Fibroblast of lung (primary cell): ENCODE data around the gene ST6GALNAC3. TPM values are rescaled to one million over a fixed set of nuclear protein-coding genes. Genes with fewer than 3 reads are reported as not detected.

Source experiments
- DNase-seq, 2 donors: peaks; one replicate each; pipeline versions ENCODE4 v3.0.0 to v3.0.0-alpha.2; 2010; ENCODE audit warnings: low read depth in 2 of 2
- H2AFZ ChIP-seq: 2 replicates; pipeline ENCODE4 v1.5.1; 2012; ENCODE audit warnings: low read length, control low read depth, inconsistent platforms
- H3K27ac ChIP-seq: 2 replicates; pipeline ENCODE4 v1.5.1; 2011; ENCODE audit warnings: low read length, control low read depth; ENCODE audit not compliant: insufficient read depth
- H3K27me3 ChIP-seq: 2 replicates; pipeline ENCODE4 v1.5.1; 2011; ENCODE audit warnings: mild to moderate bottlenecking, low read length; ENCODE audit not compliant: control insufficient read depth, insufficient read depth
- H3K36me3 ChIP-seq: 2 replicates; pipeline ENCODE4 v1.5.1; 2011; ENCODE audit warnings: low read length; ENCODE audit not compliant: control insufficient read depth, insufficient read depth
- H3K4me1 ChIP-seq: 2 replicates; pipeline ENCODE4 v1.5.1; 2011; ENCODE audit warnings: low read length; ENCODE audit not compliant: control insufficient read depth, insufficient read depth; ENCODE audit errors: extremely low read depth
- H3K4me2 ChIP-seq: 2 replicates; pipeline ENCODE4 v1.5.1; 2011; ENCODE audit warnings: low read length, control low read depth; ENCODE audit not compliant: insufficient read depth; ENCODE audit errors: extremely low read depth
- H3K4me3 ChIP-seq, 4 experiments: fragments of 200-600 bp in 1 of 4; sonication (generic) in 1 of 4; replicated peaks in 1 of 4; 2 replicates each; pipeline ENCODE4 v1.5.1; 2011 to 2016; ENCODE audit warnings: low read length in 4 of 4, low read depth in 3 of 4, mild to moderate bottlenecking in 3 of 4, control low read depth in 2 of 4, inconsistent platforms in 1 of 4, mixed read lengths in 1 of 4; ENCODE audit not compliant: insufficient read depth in 1 of 4; ENCODE audit errors: control extremely low read depth in 1 of 4
- H3K79me2 ChIP-seq: 2 replicates; pipeline ENCODE4 v1.5.1; 2012; ENCODE audit warnings: mild to moderate bottlenecking, low read length, inconsistent platforms; ENCODE audit not compliant: control insufficient read depth, insufficient read depth
- H3K9ac ChIP-seq: 2 replicates; pipeline ENCODE4 v1.5.1; 2011; ENCODE audit warnings: mild to moderate bottlenecking, low read length, control low read depth; ENCODE audit not compliant: insufficient read depth
- H3K9me3 ChIP-seq: 2 replicates; pipeline ENCODE4 v1.5.1; 2012; ENCODE audit warnings: low read depth, low read length; ENCODE audit not compliant: control insufficient read depth, insufficient read depth
- H4K20me1 ChIP-seq: 2 replicates; pipeline ENCODE4 v1.5.1; 2011; ENCODE audit warnings: low read length; ENCODE audit not compliant: control insufficient read depth, insufficient read depth; ENCODE audit errors: extremely low read depth
- EZH2 ChIP-seq: IDR thresholded peaks from 2 replicates; pipeline ENCODE4 v1.5.1; 2012; ENCODE audit warnings: low read length, control low read depth, mild to moderate bottlenecking; ENCODE audit errors: missing control alignments
- polyA plus RNA-seq, 2 donors: library from polyadenylated mRNA; depleted of rRNA in 1 of 2; stranded (reverse) in 1 of 2; unstranded in 1 of 2; fragments of >200 nt; gene quantifications; 2 replicates each; pipeline ENCODE4 v1.2.1, GENCODE V29; 2011 to 2012; ENCODE audit warnings: missing spikeins in 1 of 2
- total RNA-seq: library from RNA; depleted of rRNA; stranded (reverse); fragments of >200 nt; gene quantifications from 2 replicates; pipeline ENCODE4 v1.2.1, GENCODE V29; 2014
- TF ChIP-seq, protein P1 (sequence below), 2 donors: IDR thresholded peaks in 1 of 2; conservative IDR thresholded peaks in 1 of 2; 1 replicate in 1 of 2; 2 replicates in 1 of 2; pipeline ENCODE4 v1.5.1; 2011 to 2012; ENCODE audit warnings: low read length in 2 of 2, control low read depth in 1 of 2, inconsistent platforms in 1 of 2, low read depth in 1 of 2, mild to moderate bottlenecking in 1 of 2

ST6GALNAC3 gene
- total and polyA plus RNA-seq, 2 donors (not counting 1 experiment from before 2014, with no cell fraction given), result 0.34 to 0.66 TPM

DNA sequence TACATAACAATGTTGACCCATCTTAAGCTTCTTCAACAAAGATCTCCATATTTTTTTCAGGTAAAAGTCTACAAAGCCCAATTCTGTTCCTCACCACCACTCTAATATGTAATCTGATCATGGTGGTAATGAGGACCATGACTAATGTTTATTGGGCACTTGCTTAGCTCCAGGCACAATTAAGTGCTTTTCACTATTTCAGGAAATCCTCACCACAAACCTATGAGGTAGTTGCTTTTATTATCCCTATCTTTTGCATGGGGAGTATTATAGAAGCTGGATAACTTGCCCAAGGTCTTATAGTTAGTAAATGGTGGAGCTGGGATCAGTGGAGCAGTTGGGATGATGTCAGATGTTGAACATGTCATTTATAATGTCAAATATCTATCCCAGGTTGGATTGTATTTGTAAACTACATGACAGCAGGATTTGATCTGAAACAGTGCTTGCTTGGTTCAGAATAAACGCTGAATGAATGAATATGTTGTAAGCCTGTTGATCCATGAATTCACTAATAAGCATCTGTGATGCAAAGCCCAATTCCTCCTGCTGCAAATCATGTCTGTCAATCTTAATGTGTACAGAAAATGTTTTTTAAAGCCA is 509.4 kb downstream of the ST6GALNAC3 start:
- DNase-seq, result no peak
- H4K20me1 ChIP-seq, result no peaks in the 10 kb centered on the region
- TF ChIP-seq EZH2, result no peak
- TF ChIP-seq, protein P1, sequence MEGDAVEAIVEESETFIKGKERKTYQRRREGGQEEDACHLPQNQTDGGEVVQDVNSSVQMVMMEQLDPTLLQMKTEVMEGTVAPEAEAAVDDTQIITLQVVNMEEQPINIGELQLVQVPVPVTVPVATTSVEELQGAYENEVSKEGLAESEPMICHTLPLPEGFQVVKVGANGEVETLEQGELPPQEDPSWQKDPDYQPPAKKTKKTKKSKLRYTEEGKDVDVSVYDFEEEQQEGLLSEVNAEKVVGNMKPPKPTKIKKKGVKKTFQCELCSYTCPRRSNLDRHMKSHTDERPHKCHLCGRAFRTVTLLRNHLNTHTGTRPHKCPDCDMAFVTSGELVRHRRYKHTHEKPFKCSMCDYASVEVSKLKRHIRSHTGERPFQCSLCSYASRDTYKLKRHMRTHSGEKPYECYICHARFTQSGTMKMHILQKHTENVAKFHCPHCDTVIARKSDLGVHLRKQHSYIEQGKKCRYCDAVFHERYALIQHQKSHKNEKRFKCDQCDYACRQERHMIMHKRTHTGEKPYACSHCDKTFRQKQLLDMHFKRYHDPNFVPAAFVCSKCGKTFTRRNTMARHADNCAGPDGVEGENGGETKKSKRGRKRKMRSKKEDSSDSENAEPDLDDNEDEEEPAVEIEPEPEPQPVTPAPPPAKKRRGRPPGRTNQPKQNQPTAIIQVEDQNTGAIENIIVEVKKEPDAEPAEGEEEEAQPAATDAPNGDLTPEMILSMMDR (conservative IDR thresholded peaks at IDR 0.05 in 1 of 2, IDR thresholded peaks at IDR 0.05 in 1 of 2; ENCODE audit: low read depth in 1 of 2, low read length in 2 of 2), result no peak

DNA sequence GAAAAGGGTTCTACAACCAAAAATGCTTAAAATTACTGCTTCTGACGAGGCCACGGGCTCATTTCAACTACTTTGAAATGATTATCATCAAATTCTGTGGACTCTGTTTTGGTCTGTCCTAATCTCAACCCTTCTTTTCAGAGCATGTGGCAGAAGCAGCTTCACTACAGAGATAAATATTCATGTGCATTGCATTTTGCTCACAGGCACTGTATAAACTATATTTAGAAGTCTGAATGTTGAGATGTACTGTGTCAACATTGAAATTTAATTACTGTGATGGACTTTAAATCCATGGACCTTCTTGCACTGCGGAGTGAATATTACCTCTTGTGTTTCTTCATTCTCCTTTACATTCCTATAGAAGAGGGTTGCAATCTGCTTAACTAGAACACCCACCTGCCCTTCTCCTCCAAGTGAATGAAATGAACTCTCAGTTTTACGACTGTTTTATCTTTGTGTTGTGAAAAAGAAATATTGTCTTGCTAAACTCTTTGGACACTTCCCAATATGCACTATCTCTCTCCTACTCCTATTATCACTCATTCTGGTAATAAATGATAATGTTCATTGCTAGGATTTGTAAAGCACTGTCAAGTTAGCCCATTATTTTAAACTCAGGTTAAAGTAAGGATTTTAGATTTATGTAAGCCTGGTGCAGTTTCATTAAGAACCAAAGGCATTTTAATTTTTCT is 511.6 kb downstream of the ST6GALNAC3 start:
- Histone ChIP-seq H3K4me1 (no peaks in the 10 kb centered on the region), H3K9ac (no peak overlapping the region), H3K27ac (no peak overlapping the region), H3K4me3 (no peak overlapping the region), H3K27me3 (no peaks in the 10 kb centered on the region), H3K36me3 (no peaks in the 10 kb centered on the region), H3K9me3 (no peaks in the 10 kb centered on the region), H2AFZ (no peak overlapping the region), H4K20me1 (no peaks in the 10 kb centered on the region), H3K4me2 (no peak overlapping the region), H3K79me2 (no peaks in the 10 kb centered on the region)
- no peak for DNase-seq
- TF ChIP-seq, protein P1 (conservative IDR thresholded peaks at IDR 0.05 in 1 of 2, IDR thresholded peaks at IDR 0.05 in 1 of 2; ENCODE audit: low read depth in 1 of 2, low read length in 2 of 2), result no peak
- TF ChIP-seq EZH2, result no peak

More for the DNA sequence above, 509.4 kb downstream of the ST6GALNAC3 start:
- Histone ChIP-seq H3K4me2 (no peak overlapping the region), H3K4me3 (no peak overlapping the region), H3K79me2 (no peaks in the 10 kb centered on the region), H3K4me1 (no peaks in the 10 kb centered on the region), H3K27ac (no peak overlapping the region), H3K27me3 (no peaks in the 10 kb centered on the region), H3K9me3 (no peaks in the 10 kb centered on the region), H3K36me3 (no peaks in the 10 kb centered on the region), H3K9ac (no peak overlapping the region), H2AFZ (no peak overlapping the region)

GRCh38 chr1:76587212-76587611 is 512.7 kb downstream of the ST6GALNAC3 start:
- no peaks in the 10 kb centered on the region for H3K27me3 ChIP-seq
- H3K36me3 ChIP-seq, result no peaks in the 10 kb centered on the region
- no peak overlapping the region for H3K27ac ChIP-seq
- no peak overlapping the region for H3K9ac ChIP-seq
- DNase-seq, result no peak
- no peaks in the 10 kb centered on the region for H3K79me2 ChIP-seq
- H4K20me1 ChIP-seq, result no peaks in the 10 kb centered on the region
- no peak for TF ChIP-seq EZH2
- TF ChIP-seq, protein P1 (conservative IDR thresholded peaks at IDR 0.05 in 1 of 2, IDR thresholded peaks at IDR 0.05 in 1 of 2; ENCODE audit: low read depth in 1 of 2, low read length in 2 of 2), result no peak
- H3K4me2 ChIP-seq, result no peak overlapping the region
- H3K9me3 ChIP-seq, result no peaks in the 10 kb centered on the region
- H3K4me1 ChIP-seq, result no peaks in the 10 kb centered on the region
- H3K4me3 ChIP-seq, result no peak overlapping the region
- no peak overlapping the region for H2AFZ ChIP-seq
